Ascending aorta (tissue), 2 donors: ENCODE data around the gene ERAP2. TPM values are rescaled to one million over a fixed set of nuclear protein-coding genes. Genes with fewer than 3 reads are reported as not detected.

Source experiments
- DNase-seq, 2 donors: peaks; one replicate each; pipeline ENCODE4 v3.0.0-alpha.2; 2019; ENCODE audit warnings: low spot score in 2 of 2
- H3K27ac ChIP-seq, 2 donors: fragments of 200-600 bp; sonication (generic); one replicate each; pipeline ENCODE4 v1.5.1; 2016 to 2017; ENCODE audit warnings: mild to moderate bottlenecking in 1 of 2
- H3K27me3 ChIP-seq: fragments of 200-600 bp; sonication (generic); one replicate; pipeline ENCODE4 v1.5.1; 2017
- H3K36me3 ChIP-seq, 2 donors: fragments of 200-600 bp; sonication (generic); one replicate each; pipeline ENCODE4 v1.5.1; 2016
- H3K4me1 ChIP-seq, 2 donors: fragments of 200-600 bp; sonication (generic); one replicate each; pipeline ENCODE4 v1.5.1; 2016 to 2017; ENCODE audit warnings: mild to moderate bottlenecking in 1 of 2
- H3K4me3 ChIP-seq, 2 donors: fragments of 200-600 bp; sonication (generic); one replicate each; pipeline ENCODE4 v1.5.1; 2016 to 2017; ENCODE audit warnings: mild to moderate bottlenecking in 1 of 2
- H3K9me3 ChIP-seq, 2 donors: fragments of 200-600 bp; sonication (generic); one replicate each; pipeline ENCODE4 v1.5.1; 2016
- intact Hi-C: fragments of 100-400 bp; cut with DNase I; formaldehyde crosslinking; loops from one replicate; pipeline ENCODE4 v1.15.1; 2023
- total RNA-seq: library from RNA; depleted of rRNA; stranded (reverse); fragments of >200 nt; gene quantifications from one replicate; pipeline ENCODE4 v1.1.0, GENCODE V29; 2016
- TF ChIP-seq, protein P1 (sequence below), 3 experiments: fragments of 200-600 bp in 2 of 3; fragments of 450-650 bp in 1 of 3; sonication (generic) in 2 of 3; IDR thresholded peaks; one replicate each; pipeline ENCODE4 v1.5.1; 2016 to 2019; ENCODE audit warnings: antibody characterized with exemption in 3 of 3, mild to moderate bottlenecking in 1 of 3, moderate library complexity in 1 of 3

Gene ERAP2
- total RNA-seq, 1 donor from 2014 or later = 20.6 TPM

DNA sequence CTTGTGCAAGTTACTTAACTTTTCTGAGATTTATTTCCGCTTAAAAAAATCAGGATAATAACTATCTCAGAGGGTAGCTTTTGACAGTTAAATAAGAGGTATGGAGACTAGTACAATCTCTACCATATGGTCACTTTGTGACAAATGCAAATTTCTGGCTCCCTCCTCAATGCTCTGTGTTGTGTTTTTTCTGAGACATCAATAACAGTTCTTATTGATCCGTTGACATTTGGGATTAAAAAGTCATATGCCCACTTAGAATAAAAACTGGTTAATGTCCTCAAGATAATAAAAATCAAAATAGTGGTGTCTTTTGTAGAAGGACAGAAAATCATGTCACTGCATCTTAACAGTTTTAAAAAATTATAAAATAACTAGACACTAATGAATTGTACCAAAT lies 34.8 kb downstream of the ERAP2 start:
- intact Hi-C loops = no loop called here
- Histone ChIP-seq H3K9me3 (no peaks in the 10 kb centered on the region), H3K27me3 (no peaks in the 10 kb centered on the region), H3K36me3 (peaks cover 0 to 13% of the 10 kb centered on the region in 2 donors), H3K4me3 (no peak overlapping the region), H3K27ac (no peak overlapping the region), H3K4me1 (no peaks in the 10 kb centered on the region)
- DNase-seq = no peak
- TF ChIP-seq, protein P1, sequence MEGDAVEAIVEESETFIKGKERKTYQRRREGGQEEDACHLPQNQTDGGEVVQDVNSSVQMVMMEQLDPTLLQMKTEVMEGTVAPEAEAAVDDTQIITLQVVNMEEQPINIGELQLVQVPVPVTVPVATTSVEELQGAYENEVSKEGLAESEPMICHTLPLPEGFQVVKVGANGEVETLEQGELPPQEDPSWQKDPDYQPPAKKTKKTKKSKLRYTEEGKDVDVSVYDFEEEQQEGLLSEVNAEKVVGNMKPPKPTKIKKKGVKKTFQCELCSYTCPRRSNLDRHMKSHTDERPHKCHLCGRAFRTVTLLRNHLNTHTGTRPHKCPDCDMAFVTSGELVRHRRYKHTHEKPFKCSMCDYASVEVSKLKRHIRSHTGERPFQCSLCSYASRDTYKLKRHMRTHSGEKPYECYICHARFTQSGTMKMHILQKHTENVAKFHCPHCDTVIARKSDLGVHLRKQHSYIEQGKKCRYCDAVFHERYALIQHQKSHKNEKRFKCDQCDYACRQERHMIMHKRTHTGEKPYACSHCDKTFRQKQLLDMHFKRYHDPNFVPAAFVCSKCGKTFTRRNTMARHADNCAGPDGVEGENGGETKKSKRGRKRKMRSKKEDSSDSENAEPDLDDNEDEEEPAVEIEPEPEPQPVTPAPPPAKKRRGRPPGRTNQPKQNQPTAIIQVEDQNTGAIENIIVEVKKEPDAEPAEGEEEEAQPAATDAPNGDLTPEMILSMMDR (IDR thresholded peaks at IDR 0.05) = no peak

DNA sequence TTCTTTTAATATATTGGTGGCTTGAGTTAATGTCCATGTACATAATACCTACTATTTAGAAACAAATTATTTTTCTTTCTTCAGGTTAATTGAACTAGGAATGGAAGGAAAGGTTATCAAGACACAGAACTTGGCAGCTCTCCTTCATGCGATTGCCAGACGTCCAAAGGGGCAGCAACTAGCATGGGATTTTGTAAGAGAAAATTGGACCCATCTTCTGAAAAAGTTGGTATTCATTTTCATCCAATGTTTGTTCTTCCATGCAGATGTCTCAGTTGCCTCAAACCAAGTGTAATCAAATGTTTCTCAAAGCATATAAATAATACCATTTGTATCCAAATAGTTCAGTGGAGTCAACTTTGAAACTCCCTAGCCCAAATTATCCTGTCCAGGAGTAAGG lies 36.9 kb downstream of the ERAP2 start:
- no peak for DNase-seq
- no peaks in the 10 kb centered on the region for H3K4me1 ChIP-seq
- H3K36me3 ChIP-seq = peaks cover 0 to 13% of the 10 kb centered on the region in 2 donors
- intact Hi-C loops = no loop called here
- no peaks in the 10 kb centered on the region for H3K9me3 ChIP-seq
- no peak overlapping the region for H3K4me3 ChIP-seq
- TF ChIP-seq, protein P1 (IDR thresholded peaks at IDR 0.05) = no peak
- no peaks in the 10 kb centered on the region for H3K27me3 ChIP-seq
- H3K27ac ChIP-seq = no peak overlapping the region

DNA sequence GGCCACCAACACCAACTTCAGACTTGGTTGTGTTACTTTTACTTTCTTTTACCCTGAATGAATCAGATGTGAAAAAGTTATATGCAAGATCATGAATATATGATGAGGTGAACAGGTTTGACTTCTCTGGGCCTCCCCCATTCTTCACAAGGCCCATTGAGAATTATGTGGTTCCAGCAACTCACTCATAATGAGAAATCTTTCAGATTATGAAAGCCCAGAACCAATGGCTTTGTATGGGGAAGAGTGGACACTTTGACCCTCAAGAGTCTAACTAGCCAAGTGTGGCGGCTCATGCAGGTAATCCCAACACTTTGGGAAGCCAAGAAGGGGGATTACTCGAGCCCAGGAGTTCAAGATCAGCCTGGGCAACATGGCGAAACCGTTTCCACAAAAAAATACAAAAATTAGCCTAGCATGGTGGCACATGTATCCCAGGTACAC lies 43.5 kb downstream of the ERAP2 start:
- Histone ChIP-seq H3K9me3 (no peaks in the 10 kb centered on the region), H3K27ac (no peak overlapping the region), H3K36me3 (no peaks in the 10 kb centered on the region), H3K4me3 (no peak overlapping the region), H3K27me3 (no peaks in the 10 kb centered on the region), H3K4me1 (no peaks in the 10 kb centered on the region)
- intact Hi-C loops = no loop called here
- TF ChIP-seq, protein P1 (IDR thresholded peaks at IDR 0.05) = no peak
- DNase-seq = no peak

DNA sequence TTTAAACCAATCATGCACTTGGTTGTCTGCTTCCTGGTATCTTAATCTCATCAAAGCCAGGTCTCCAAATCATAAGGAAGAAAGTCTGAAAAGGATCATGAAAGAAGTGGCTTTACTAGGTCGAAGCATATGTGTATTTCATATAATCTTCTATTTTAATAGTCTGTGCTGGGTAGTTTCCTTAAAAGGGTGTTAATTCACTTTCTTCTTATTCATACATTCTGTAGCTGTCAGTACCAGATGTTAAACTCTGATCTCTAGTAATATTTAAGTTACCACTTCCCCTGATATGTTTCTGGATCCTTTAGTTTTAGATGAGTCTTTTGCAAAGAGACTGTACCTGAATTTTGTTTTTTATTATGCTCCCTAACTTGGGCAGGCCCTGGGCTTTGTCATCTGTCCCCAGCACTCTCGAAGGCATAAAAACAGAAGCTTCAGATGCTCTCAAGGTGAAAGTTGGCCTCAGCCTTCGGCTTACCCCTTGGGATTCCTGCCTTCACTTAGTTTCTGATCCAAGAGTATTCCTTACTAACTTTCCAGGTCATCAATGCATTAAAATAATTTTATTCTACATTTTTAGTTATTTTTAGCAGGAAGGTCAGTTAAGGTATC lies 44.5 kb downstream of the ERAP2 start:
- H3K27me3 ChIP-seq = no peaks in the 10 kb centered on the region
- H3K4me3 ChIP-seq = no peak overlapping the region
- no peaks in the 10 kb centered on the region for H3K36me3 ChIP-seq
- no peaks in the 10 kb centered on the region for H3K4me1 ChIP-seq
- no peak for DNase-seq
- no peak overlapping the region for H3K27ac ChIP-seq
- no peaks in the 10 kb centered on the region for H3K9me3 ChIP-seq
- TF ChIP-seq, protein P1 (IDR thresholded peaks at IDR 0.05) = no peak
- intact Hi-C loops = no loop called here

DNA sequence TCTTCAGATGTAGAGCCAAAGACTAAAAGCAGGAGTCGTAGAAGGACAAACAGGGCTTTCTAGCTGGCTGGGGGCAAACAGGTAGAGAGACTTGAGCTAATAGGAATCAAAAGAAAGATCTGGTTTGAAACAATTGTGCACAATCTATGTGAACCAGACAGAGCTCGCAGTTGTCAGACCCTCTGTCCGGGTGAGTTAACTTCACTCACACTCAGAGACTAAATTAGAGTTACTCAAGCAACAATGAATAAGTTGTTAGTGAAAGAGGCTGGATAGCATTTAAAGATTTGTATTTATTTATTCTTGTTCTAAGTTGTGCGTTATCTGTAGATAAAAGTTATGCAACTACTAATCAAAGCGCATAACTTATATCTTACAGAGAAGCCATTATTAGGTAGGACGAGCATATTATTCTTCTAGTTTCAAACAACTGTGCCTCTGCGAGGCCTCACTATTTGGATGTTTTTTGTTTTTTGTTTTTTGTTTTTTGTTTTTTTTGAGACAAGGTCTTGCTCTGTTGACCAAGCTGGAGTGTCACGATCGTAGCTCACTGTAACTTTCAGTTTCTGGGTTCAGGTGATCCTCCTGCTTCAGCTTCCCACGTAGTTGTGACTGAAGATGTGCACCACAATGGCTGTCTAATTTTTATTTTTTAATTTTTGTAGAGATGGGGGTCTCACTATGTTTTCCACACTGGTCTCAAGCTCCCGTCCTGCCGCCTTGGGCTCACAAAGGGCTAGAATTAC lies 46.4 kb downstream of the ERAP2 start:
- TF ChIP-seq, protein P1 (IDR thresholded peaks at IDR 0.05) = no peak
- Histone ChIP-seq H3K4me1 (no peaks in the 10 kb centered on the region), H3K27me3 (no peaks in the 10 kb centered on the region), H3K9me3 (no peaks in the 10 kb centered on the region), H3K27ac (no peak overlapping the region), H3K36me3 (no peaks in the 10 kb centered on the region), H3K4me3 (no peak overlapping the region)
- intact Hi-C loops = no loop called here
- no peak for DNase-seq
